Small intestine (tissue), 7 donors: ENCODE measurements around the gene GRAP2. TPM values are rescaled to one million over a fixed set of nuclear protein-coding genes. Genes with fewer than 3 reads are reported as not detected.
"Not testable (repeated sequence)": the region's sequence is repeated elsewhere in the genome, so short reads cannot be mapped to it uniquely, and the experiment has no call there.

Experiments used
- DNase-seq, 2 donors: peaks; one replicate each; pipeline versions ENCODE4 v3.0.0 to v3.0.0-alpha.2; 2013
- FAIRE-seq: peaks from 2 replicates; lab custom pipeline; 2012; peaks lifted over from hg19 to GRCh38; lab: Jason Lieb, UNC
- H3K27ac ChIP-seq, 3 donors: one replicate each; pipeline ENCODE4 v1.5.1; 2013; ENCODE audit warnings: low read length in 2 of 3, mild to moderate bottlenecking in 2 of 3, control low read depth in 1 of 3, inconsistent platforms in 1 of 3, low read depth in 1 of 3, moderate library complexity in 1 of 3
- H3K27me3 ChIP-seq, 3 donors: one replicate each; pipeline ENCODE4 v1.6.1; 2013; ENCODE audit warnings: low read length in 3 of 3, inconsistent platforms in 1 of 3; ENCODE audit not compliant: control insufficient read depth in 3 of 3, insufficient read depth in 3 of 3
- H3K36me3 ChIP-seq, 3 donors: one replicate each; pipeline ENCODE4 v1.6.1; 2013; ENCODE audit warnings: low read length in 3 of 3, inconsistent platforms in 1 of 3, low read depth in 1 of 3, mild to moderate bottlenecking in 1 of 3, moderate library complexity in 1 of 3; ENCODE audit not compliant: control insufficient read depth in 3 of 3, insufficient read depth in 2 of 3
- H3K4me1 ChIP-seq, 3 donors: one replicate each; pipeline ENCODE4 v1.6.1; 2013; ENCODE audit warnings: low read length in 2 of 3, inconsistent platforms in 1 of 3, low read depth in 1 of 3, mild to moderate bottlenecking in 1 of 3, moderate library complexity in 1 of 3; ENCODE audit not compliant: control insufficient read depth in 3 of 3, insufficient read depth in 2 of 3
- H3K4me3 ChIP-seq, 3 donors: one replicate each; pipeline ENCODE4 v1.5.1; 2013; ENCODE audit warnings: low read length in 3 of 3, control low read depth in 1 of 3, inconsistent platforms in 1 of 3, low read depth in 1 of 3, mild to moderate bottlenecking in 1 of 3, moderate library complexity in 1 of 3
- H3K9me3 ChIP-seq, 2 donors: one replicate each; pipeline ENCODE4 v1.6.1; 2013; ENCODE audit warnings: low read depth in 1 of 2, low read length in 1 of 2; ENCODE audit not compliant: control insufficient read depth in 2 of 2, insufficient read depth in 1 of 2
- WGBS, 3 donors: extraction: QIAGEN DNeasy Blood & Tissue Kit; methylation state at CpG; one replicate each; pipeline ENCODE4 v1.1.7; 2013; 5-methylcytosine and 5-hydroxymethylcytosine counted together
- polyA plus RNA-seq, 4 donors: library from polyadenylated mRNA; stranded (reverse) in 3 of 4; unstranded in 1 of 4; fragments of 200-250 nt in 3 of 4; fragments of 120-200 nt in 1 of 4; gene quantifications; one replicate each; pipeline versions ENCODE4 v1.2.1 to v1.2.3, GENCODE V29; 2013
- donor health status: healthy with polysubstance abuse.
- donor health status: control.
- donor health status: control.
- donor health status: Bipolar disorder and iron deficiency.
- donor health status: healthy.

The GRAP2 gene
- polyA plus RNA-seq, 4 donors: 2.0 to 3.4 (median 2.6) TPM

- no peaks in the 10 kb centered on the region for H3K36me3 ChIP-seq
- DNase-seq (no peak), FAIRE-seq (no peak)
- no peak within 1 kb of the TSS for H3K4me3 ChIP-seq
- H3K9me3 ChIP-seq: no peaks in the 10 kb centered on the region
- no peak within 1 kb of the TSS for H3K27ac ChIP-seq
- H3K27me3 ChIP-seq: peaks cover 0 to 3% (median 0%) of the 10 kb centered on the region in 3 donors
- WGBS, 3 donors: 84 to 88% (median 86%) methylated on average over 19 to 20 of the region's 20 CpGs
- no peaks in the 10 kb centered on the region for H3K4me1 ChIP-seq
Measured at GRCh38 chr22:39893526-39893925, 7.4 kb upstream of the GRAP2 start, which contains the start of gene ENTHD1. ENTHD1 (minus strand) TSS chr22:39893760; CDS start chr22:39887748, 6,012 bp downstream.

GRCh38 chr22:39894554-39895092, 6.3 kb upstream of the GRAP2 start:
- FAIRE-seq: no peak

GRCh38 chr22:39895682-39896081, 5.2 kb upstream of the GRAP2 start:
- no peak for DNase-seq
- no peak overlapping the region for H3K27ac ChIP-seq

More at GRCh38 chr22:39894554-39895092, 6.3 kb upstream of the GRAP2 start:
- Histone ChIP-seq H3K4me3 (no peak overlapping the region), H3K36me3 (no peaks in the 10 kb centered on the region), H3K27me3 (peaks cover 0 to 3% (median 0%) of the 10 kb centered on the region in 3 donors), H3K9me3 (no peaks in the 10 kb centered on the region), H3K27ac (no peak overlapping the region), H3K4me1 (no peaks in the 10 kb centered on the region)
- 51 to 60% (median 59%) methylated on average over 7 of the region's 7 CpGs for WGBS, 3 donors
- DNase-seq: no peak

GRCh38 chr22:39896313-39896996, 4.4 kb upstream of the GRAP2 start:
- no peak overlapping the region for H3K27ac ChIP-seq
- H3K9me3 ChIP-seq: no peaks in the 10 kb centered on the region
- no peaks in the 10 kb centered on the region for H3K36me3 ChIP-seq
- 85 to 89% (median 89%) methylated on average over 6 of the region's 6 CpGs for WGBS, 3 donors
- DNase-seq (no peak), FAIRE-seq (no peak)
- no peaks in the 10 kb centered on the region for H3K4me1 ChIP-seq
- peaks cover 0 to 3% (median 0%) of the 10 kb centered on the region in 3 donors for H3K27me3 ChIP-seq
- H3K4me3 ChIP-seq: no peak overlapping the region

More at GRCh38 chr22:39895682-39896081, 5.2 kb upstream of the GRAP2 start:
- H3K4me3 ChIP-seq: no peak overlapping the region
- no peak for FAIRE-seq
- no peaks in the 10 kb centered on the region for H3K36me3 ChIP-seq
- no peaks in the 10 kb centered on the region for H3K4me1 ChIP-seq
- WGBS, 3 donors: 68 to 82% (median 72%) methylated on average over 1 of the region's 1 CpG
- peaks cover 0 to 3% (median 0%) of the 10 kb centered on the region in 3 donors for H3K27me3 ChIP-seq
- no peaks in the 10 kb centered on the region for H3K9me3 ChIP-seq

- H3K27me3 ChIP-seq: peaks cover 0 to 3% (median 0%) of the 10 kb centered on the region in 3 donors
- DNase-seq: no peak
- no peaks in the 10 kb centered on the region for H3K4me1 ChIP-seq
- H3K27ac ChIP-seq: no peak overlapping the region
- no peaks in the 10 kb centered on the region for H3K9me3 ChIP-seq
- no peak for FAIRE-seq
- H3K36me3 ChIP-seq: no peaks in the 10 kb centered on the region
- 70 to 86% (median 84%) methylated on average over 3 of the region's 3 CpGs for WGBS, 3 donors
- no peak overlapping the region for H3K4me3 ChIP-seq
Measured at GRCh38 chr22:39897841-39898240, 3.0 kb upstream of the GRAP2 start.

GRCh38 chr22:39898997-39899396, 1.9 kb upstream of the GRAP2 start:
- no peak for DNase-seq
- no peak for FAIRE-seq
- no peak overlapping the region for H3K27ac ChIP-seq
- no peaks in the 10 kb centered on the region for H3K36me3 ChIP-seq
- 60 to 82% (median 75%) methylated on average over 2 of the region's 2 CpGs for WGBS, 3 donors
- no peaks in the 10 kb centered on the region for H3K9me3 ChIP-seq
- no peak overlapping the region for H3K4me3 ChIP-seq
- H3K4me1 ChIP-seq: no peaks in the 10 kb centered on the region
- no peaks in the 10 kb centered on the region for H3K27me3 ChIP-seq

GRCh38 chr22:39901565-39902146, 772 bp downstream of the GRAP2 start:
- DNase-seq: no peak
- Histone ChIP-seq H3K27me3 (no peaks in the 10 kb centered on the region), H3K36me3 (no peaks in the 10 kb centered on the region), H3K4me1 (no peaks in the 10 kb centered on the region), H3K4me3 (peak overlapping the region in 2 of 3 donors; percentile 0 to 46), H3K27ac (peak overlapping the region in 2 of 3 donors; percentile 55 to 68), H3K9me3 (no peaks in the 10 kb centered on the region)
- WGBS, 3 donors: 66 to 78% (median 69%) methylated on average over 8 of the region's 8 CpGs
- no peak for FAIRE-seq

GRCh38 chr22:39904024-39904423, 3.1 kb downstream of the GRAP2 start:
- Histone ChIP-seq H3K27ac (peak overlapping the region in 1 of 3 donors; percentile 58), H3K4me3 (peak overlapping the region in 1 of 3 donors; percentile 27)
- H3K36me3 ChIP-seq, H3K9me3 ChIP-seq, H3K4me1 ChIP-seq, DNase-seq, FAIRE-seq, H3K27me3 ChIP-seq: not testable (repeated sequence)
- WGBS, 3 donors: 77 to 90% (median 78%) methylated on average over 10 of the region's 10 CpGs
